ENCODE results near the gene LRRC7.

Gene LRRC7

GRCh38 chr1:70077066-70077465 lies 509.3 kb downstream of the LRRC7 start:
- no peaks in the 10 kb centered on the region for H3K36me3 ChIP-seq (ENCODE audit: insufficient read depth, low read length)
- H3K4me1 ChIP-seq (ENCODE audit: control insufficient read depth, insufficient read depth, low read length, unreplicated experiment), result peaks cover 7% of the 10 kb centered on the region
- H3K79me2 ChIP-seq (ENCODE audit: control insufficient read depth, insufficient read depth, low read length, unreplicated experiment), result no peaks in the 10 kb centered on the region
- no peak overlapping the region for H2AFZ ChIP-seq (ENCODE audit: low read length, unreplicated experiment)
- H3K27ac ChIP-seq (ENCODE audit: low read depth, low read length), result no peak overlapping the region
- H3K4me3 ChIP-seq (ENCODE audit: low read depth, low read length), result no peak overlapping the region
- H3K27me3 ChIP-seq (ENCODE audit: insufficient read depth, low read length), result no peaks in the 10 kb centered on the region

DNA sequence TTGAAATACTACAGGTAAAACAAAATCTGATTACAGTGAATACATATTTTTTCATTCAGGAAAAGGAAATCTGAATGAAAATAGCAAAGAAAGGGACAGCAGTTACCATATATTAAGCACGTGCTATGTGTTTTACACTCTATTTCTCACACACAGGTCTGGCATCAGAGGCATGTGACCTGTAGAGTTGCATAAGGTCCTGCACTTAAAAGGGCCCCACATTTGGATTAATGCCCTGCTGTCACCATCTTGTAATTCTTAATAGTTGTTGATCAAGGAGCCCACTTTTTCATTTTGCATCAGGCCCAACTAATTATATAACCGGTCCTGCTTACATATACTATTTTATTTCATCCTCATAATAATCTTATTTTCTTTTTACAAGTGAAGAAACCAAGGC lies 511.8 kb downstream of the LRRC7 start:
- Histone ChIP-seq H3K4me1 (ENCODE audit: control insufficient read depth, insufficient read depth, low read length, unreplicated experiment) (peaks cover 7% of the 10 kb centered on the region), H2AFZ (ENCODE audit: low read length, unreplicated experiment) (no peak overlapping the region), H3K27me3 (ENCODE audit: insufficient read depth, low read length) (no peaks in the 10 kb centered on the region), H3K27ac (ENCODE audit: low read depth, low read length) (no peak overlapping the region), H3K79me2 (ENCODE audit: control insufficient read depth, insufficient read depth, low read length, unreplicated experiment) (no peaks in the 10 kb centered on the region), H3K36me3 (ENCODE audit: insufficient read depth, low read length) (no peaks in the 10 kb centered on the region), H3K4me3 (ENCODE audit: low read depth, low read length) (no peak overlapping the region)

GRCh38 chr1:70083519-70083918 lies 515.8 kb downstream of the LRRC7 start:
- no peak overlapping the region for H3K27ac ChIP-seq (ENCODE audit: low read depth, low read length)
- H3K36me3 ChIP-seq (ENCODE audit: insufficient read depth, low read length), result no peaks in the 10 kb centered on the region
- H3K27me3 ChIP-seq (ENCODE audit: insufficient read depth, low read length), result no peaks in the 10 kb centered on the region
- H2AFZ ChIP-seq (ENCODE audit: low read length, unreplicated experiment), result no peak overlapping the region
- H3K79me2 ChIP-seq (ENCODE audit: control insufficient read depth, insufficient read depth, low read length, unreplicated experiment), result no peaks in the 10 kb centered on the region
- H3K4me3 ChIP-seq (ENCODE audit: low read depth, low read length), result no peak overlapping the region
- peaks cover 15% of the 10 kb centered on the region for H3K4me1 ChIP-seq (ENCODE audit: control insufficient read depth, insufficient read depth, low read length, unreplicated experiment)

GRCh38 chr1:70084314-70084915 lies 516.7 kb downstream of the LRRC7 start:
- Histone ChIP-seq H2AFZ (ENCODE audit: low read length, unreplicated experiment) (no peak overlapping the region), H3K36me3 (ENCODE audit: insufficient read depth, low read length) (no peaks in the 10 kb centered on the region), H3K27ac (ENCODE audit: low read depth, low read length) (0 out of 2 replicates have a peak overlapping the region, but pooled peaks have one; percentile 20), H3K4me3 (ENCODE audit: low read depth, low read length) (no peak overlapping the region), H3K27me3 (ENCODE audit: insufficient read depth, low read length) (no peaks in the 10 kb centered on the region), H3K79me2 (ENCODE audit: control insufficient read depth, insufficient read depth, low read length, unreplicated experiment) (no peaks in the 10 kb centered on the region), H3K4me1 (ENCODE audit: control insufficient read depth, insufficient read depth, low read length, unreplicated experiment) (peaks cover 15% of the 10 kb centered on the region)

DNA sequence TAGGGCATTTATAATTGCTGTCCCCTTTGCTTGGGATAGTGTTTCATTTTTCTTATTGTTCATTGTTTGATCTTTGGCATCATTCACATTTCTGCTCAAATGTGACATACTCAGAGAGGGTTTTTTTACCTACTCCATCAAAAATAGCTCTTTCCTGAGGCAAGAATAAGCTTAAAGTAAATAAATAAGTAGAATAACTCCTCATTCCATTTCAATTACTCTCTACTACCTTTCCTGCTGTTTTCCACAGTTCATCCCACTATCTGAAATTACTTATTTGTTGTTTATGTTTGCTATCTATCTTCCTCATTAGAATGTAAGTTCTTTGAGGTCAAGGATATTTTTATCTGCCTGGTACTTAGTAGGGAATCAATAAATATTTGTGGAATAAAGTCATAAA lies 517.8 kb downstream of the LRRC7 start:
- Histone ChIP-seq H2AFZ (ENCODE audit: low read length, unreplicated experiment) (no peak overlapping the region), H3K4me1 (ENCODE audit: control insufficient read depth, insufficient read depth, low read length, unreplicated experiment) (peaks cover 22% of the 10 kb centered on the region), H3K27ac (ENCODE audit: low read depth, low read length) (0 out of 2 replicates have a peak overlapping the region, but pooled peaks have one; percentile 20), H3K27me3 (ENCODE audit: insufficient read depth, low read length) (no peaks in the 10 kb centered on the region), H3K79me2 (ENCODE audit: control insufficient read depth, insufficient read depth, low read length, unreplicated experiment) (no peaks in the 10 kb centered on the region), H3K36me3 (ENCODE audit: insufficient read depth, low read length) (no peaks in the 10 kb centered on the region), H3K4me3 (ENCODE audit: low read depth, low read length) (no peak overlapping the region)

DNA sequence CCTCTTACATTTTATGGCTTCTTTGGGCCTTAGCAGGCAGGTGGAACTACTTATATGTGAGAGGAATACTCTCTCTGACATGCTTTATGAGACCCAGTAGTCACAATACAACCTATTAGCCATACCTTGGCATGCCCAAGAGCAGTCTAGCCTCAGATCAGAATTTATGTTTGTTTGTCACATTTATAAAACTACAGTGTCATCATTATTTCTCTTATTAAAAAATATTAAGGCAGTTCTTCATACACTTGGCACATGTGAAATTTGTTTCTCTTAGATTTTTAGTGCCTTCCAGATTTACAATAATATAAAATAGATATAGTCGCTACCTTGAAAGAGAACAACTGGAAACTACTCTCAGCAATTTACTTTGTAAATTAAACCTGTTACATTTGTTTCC lies 519.2 kb downstream of the LRRC7 start:
- Histone ChIP-seq H2AFZ (ENCODE audit: low read length, unreplicated experiment) (no peak overlapping the region), H3K27me3 (ENCODE audit: insufficient read depth, low read length) (no peaks in the 10 kb centered on the region), H3K36me3 (ENCODE audit: insufficient read depth, low read length) (no peaks in the 10 kb centered on the region), H3K27ac (ENCODE audit: low read depth, low read length) (no peak overlapping the region), H3K4me3 (ENCODE audit: low read depth, low read length) (no peak overlapping the region), H3K79me2 (ENCODE audit: control insufficient read depth, insufficient read depth, low read length, unreplicated experiment) (no peaks in the 10 kb centered on the region), H3K4me1 (ENCODE audit: control insufficient read depth, insufficient read depth, low read length, unreplicated experiment) (peaks cover 35% of the 10 kb centered on the region)

GRCh38 chr1:70090141-70090540 lies 522.4 kb downstream of the LRRC7 start:
- Histone ChIP-seq H3K36me3 (ENCODE audit: insufficient read depth, low read length) (no peaks in the 10 kb centered on the region), H3K79me2 (ENCODE audit: control insufficient read depth, insufficient read depth, low read length, unreplicated experiment) (no peaks in the 10 kb centered on the region), H3K27ac (ENCODE audit: low read depth, low read length) (peak overlapping the region; percentile 70), H3K4me3 (ENCODE audit: low read depth, low read length) (peak overlapping the region; percentile 27; the same call in 1 of the 2 replicates), H3K27me3 (ENCODE audit: insufficient read depth, low read length) (no peaks in the 10 kb centered on the region), H2AFZ (ENCODE audit: low read length, unreplicated experiment) (no peak overlapping the region), H3K4me1 (ENCODE audit: control insufficient read depth, insufficient read depth, low read length, unreplicated experiment) (peaks cover 27% of the 10 kb centered on the region)

DNA sequence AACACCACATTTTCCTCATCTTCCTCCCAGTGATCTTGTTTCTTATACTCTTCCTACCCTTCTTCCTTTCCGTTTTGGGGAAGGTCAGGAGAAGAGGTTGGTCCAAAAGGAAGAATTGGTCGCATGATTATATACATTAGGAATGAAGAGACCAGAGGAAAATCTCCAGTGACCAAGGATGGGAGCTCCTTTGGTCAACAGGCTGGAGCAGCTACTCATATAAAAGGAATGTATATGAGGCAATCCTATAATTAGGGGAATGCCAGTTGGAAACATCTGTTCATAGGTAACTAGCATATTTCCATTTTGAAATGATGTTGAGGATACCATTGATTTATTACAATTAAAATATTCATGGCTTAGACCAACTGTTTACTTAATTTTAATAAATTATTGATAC lies 523.2 kb downstream of the LRRC7 start:
- Histone ChIP-seq H3K4me1 (ENCODE audit: control insufficient read depth, insufficient read depth, low read length, unreplicated experiment) (peaks cover 21% of the 10 kb centered on the region), H3K27ac (ENCODE audit: low read depth, low read length) (peak overlapping the region; percentile 70), H3K79me2 (ENCODE audit: control insufficient read depth, insufficient read depth, low read length, unreplicated experiment) (no peaks in the 10 kb centered on the region), H3K36me3 (ENCODE audit: insufficient read depth, low read length) (no peaks in the 10 kb centered on the region), H3K4me3 (ENCODE audit: low read depth, low read length) (peak overlapping the region; percentile 27; the same call in 1 of the 2 replicates), H2AFZ (ENCODE audit: low read length, unreplicated experiment) (peak overlapping the region; percentile 84), H3K27me3 (ENCODE audit: insufficient read depth, low read length) (no peaks in the 10 kb centered on the region)

GRCh38 chr1:70091811-70092210 lies 524.1 kb downstream of the LRRC7 start:
- H3K36me3 ChIP-seq (ENCODE audit: insufficient read depth, low read length), result no peaks in the 10 kb centered on the region
- peak overlapping the region; percentile 11 for H2AFZ ChIP-seq (ENCODE audit: low read length, unreplicated experiment)
- H3K79me2 ChIP-seq (ENCODE audit: control insufficient read depth, insufficient read depth, low read length, unreplicated experiment), result no peaks in the 10 kb centered on the region
- H3K4me3 ChIP-seq (ENCODE audit: low read depth, low read length), result no peak overlapping the region
- no peaks in the 10 kb centered on the region for H3K27me3 ChIP-seq (ENCODE audit: insufficient read depth, low read length)
- H3K4me1 ChIP-seq (ENCODE audit: control insufficient read depth, insufficient read depth, low read length, unreplicated experiment), result peaks cover 21% of the 10 kb centered on the region
- H3K27ac ChIP-seq (ENCODE audit: low read depth, low read length), result peak overlapping the region; percentile 54; the same call in 1 of the 2 replicates

GRCh38 chr1:70092526-70092925 lies 524.8 kb downstream of the LRRC7 start:
- peak overlapping the region; percentile 9 for H2AFZ ChIP-seq (ENCODE audit: low read length, unreplicated experiment)

GRCh38 chr1:70093250-70093975 lies 525.7 kb downstream of the LRRC7 start:
- H3K27me3 ChIP-seq (ENCODE audit: insufficient read depth, low read length), result no peaks in the 10 kb centered on the region
- H2AFZ ChIP-seq (ENCODE audit: low read length, unreplicated experiment), result no peak overlapping the region
- H3K4me1 ChIP-seq (ENCODE audit: control insufficient read depth, insufficient read depth, low read length, unreplicated experiment), result peaks cover 21% of the 10 kb centered on the region
- H3K4me3 ChIP-seq (ENCODE audit: low read depth, low read length), result no peak overlapping the region
- H3K79me2 ChIP-seq (ENCODE audit: control insufficient read depth, insufficient read depth, low read length, unreplicated experiment), result no peaks in the 10 kb centered on the region
- H3K36me3 ChIP-seq (ENCODE audit: insufficient read depth, low read length), result no peaks in the 10 kb centered on the region
- H3K27ac ChIP-seq (ENCODE audit: low read depth, low read length), result no peak overlapping the region

More at GRCh38 chr1:70092526-70092925, 524.8 kb downstream of the LRRC7 start:
- Histone ChIP-seq H3K4me1 (ENCODE audit: control insufficient read depth, insufficient read depth, low read length, unreplicated experiment) (peaks cover 21% of the 10 kb centered on the region), H3K79me2 (ENCODE audit: control insufficient read depth, insufficient read depth, low read length, unreplicated experiment) (no peaks in the 10 kb centered on the region), H3K4me3 (ENCODE audit: low read depth, low read length) (no peak overlapping the region), H3K36me3 (ENCODE audit: insufficient read depth, low read length) (no peaks in the 10 kb centered on the region), H3K27me3 (ENCODE audit: insufficient read depth, low read length) (no peaks in the 10 kb centered on the region), H3K27ac (ENCODE audit: low read depth, low read length) (no peak overlapping the region)

Measured in ACC112 (cell line).